Astrocyte (in vitro differentiated cells and primary cell): ENCODE data around the gene FEZF1. TPM values are rescaled to one million over a fixed set of nuclear protein-coding genes. Genes with fewer than 3 reads are reported as not detected.

ENCODE experiments used
- DNase-seq: peaks from one replicate; pipeline ENCODE4 v3.0.0-alpha.2; 2010; ENCODE audit warnings: low read depth
- FAIRE-seq: peaks from 2 replicates; lab custom pipeline; 2011; peaks lifted over from hg19 to GRCh38; lab: Jason Lieb, UNC
- H2AFZ ChIP-seq: 2 replicates; pipeline ENCODE4 v1.6.0; 2012; ENCODE audit warnings: low read depth, low read length, inconsistent platforms
- H3K27ac ChIP-seq: 2 replicates; pipeline ENCODE4 v1.5.1; 2011; ENCODE audit warnings: low read depth, low read length, inconsistent platforms
- H3K27me3 ChIP-seq: 2 replicates; pipeline ENCODE4 v1.6.0; 2011; ENCODE audit warnings: low read length, inconsistent platforms; ENCODE audit not compliant: insufficient read depth
- H3K36me3 ChIP-seq: 2 replicates; pipeline ENCODE4 v1.5.1; 2011; ENCODE audit warnings: low read length, inconsistent platforms; ENCODE audit not compliant: insufficient read depth
- H3K4me1 ChIP-seq: 2 replicates; pipeline ENCODE4 v1.5.1; 2011; ENCODE audit warnings: low read length, inconsistent platforms; ENCODE audit not compliant: insufficient read depth
- H3K4me2 ChIP-seq: 2 replicates; pipeline ENCODE4 v1.6.0; 2012; ENCODE audit warnings: low read length, inconsistent platforms
- H3K4me3 ChIP-seq: 2 replicates; pipeline ENCODE4 v1.5.1; 2011; ENCODE audit warnings: low read depth, mild to moderate bottlenecking, low read length, inconsistent platforms; ENCODE audit not compliant: insufficient read depth
- H3K79me2 ChIP-seq: 2 replicates; pipeline ENCODE4 v1.6.0; 2012; ENCODE audit warnings: mild to moderate bottlenecking, low read length, inconsistent platforms; ENCODE audit not compliant: insufficient read depth
- H3K9ac ChIP-seq: 2 replicates; pipeline ENCODE4 v1.6.0; 2012; ENCODE audit warnings: mild to moderate bottlenecking, low read length, inconsistent platforms
- H3K9me3 ChIP-seq: 2 replicates; pipeline ENCODE4 v1.5.1; 2012; ENCODE audit warnings: low read depth, mild to moderate bottlenecking, low read length, inconsistent platforms; ENCODE audit not compliant: insufficient read depth
- H4K20me1 ChIP-seq: 2 replicates; pipeline ENCODE4 v1.6.0; 2012; ENCODE audit warnings: low read length, inconsistent platforms; ENCODE audit not compliant: insufficient read depth
- H3K27ac Mint-ChIP-seq: one replicate; pipeline ENCODE4 v1.8.0; 2021; ENCODE audit warnings: mild to moderate bottlenecking, mixed read lengths; ENCODE audit not compliant: unreplicated experiment
- H3K27me3 Mint-ChIP-seq: one replicate; pipeline ENCODE4 v1.8.0; 2021; ENCODE audit warnings: low read depth, mixed read lengths; ENCODE audit not compliant: unreplicated experiment
- H3K36me3 Mint-ChIP-seq: one replicate; pipeline ENCODE4 v1.8.0; 2021; ENCODE audit warnings: low read depth, mixed read lengths; ENCODE audit not compliant: unreplicated experiment
- H3K4me1 Mint-ChIP-seq: one replicate; pipeline ENCODE4 v1.8.0; 2021; ENCODE audit warnings: low read depth, mixed read lengths; ENCODE audit not compliant: unreplicated experiment
- H3K4me3 Mint-ChIP-seq: one replicate; pipeline ENCODE4 v1.8.0; 2021; ENCODE audit warnings: mild to moderate bottlenecking, moderate library complexity, mixed read lengths; ENCODE audit not compliant: unreplicated experiment
- H3K9me3 Mint-ChIP-seq: one replicate; pipeline ENCODE4 v1.8.0; 2021; ENCODE audit warnings: mild to moderate bottlenecking, mixed read lengths; ENCODE audit not compliant: unreplicated experiment
- CTCF ChIP-seq: IDR thresholded peaks from 2 replicates; pipeline ENCODE4 v1.5.1; 2011; ENCODE audit warnings: low read depth, mild to moderate bottlenecking, inconsistent platforms, low read length, moderate library complexity; ENCODE audit not compliant: insufficient read depth
- EZH2 ChIP-seq: IDR thresholded peaks from 2 replicates; pipeline ENCODE4 v1.6.1; 2012; ENCODE audit warnings: mild to moderate bottlenecking, low read length, inconsistent platforms; ENCODE audit not compliant: insufficient read depth
- total RNA-seq: library from RNA; stranded (reverse); gene quantifications from 2 replicates; pipeline ENCODE4 v1.2.1, GENCODE V29; 2021

FEZF1 gene
- total RNA-seq, 1 donor from 2014 or later = 0.61 TPM

- Histone ChIP-seq H3K27me3 (peaks cover 3% of the 10 kb centered on the region), H3K4me3 (no peak overlapping the region), H3K27ac (no peak overlapping the region), H3K9me3 (no peaks in the 10 kb centered on the region), H3K9ac (no peak overlapping the region), H3K4me2 (no peak overlapping the region), H3K36me3 (no peaks in the 10 kb centered on the region), H3K79me2 (no peaks in the 10 kb centered on the region), H3K4me1 (no peaks in the 10 kb centered on the region), H2AFZ (no peak overlapping the region), H4K20me1 (no peaks in the 10 kb centered on the region)
- Mint-ChIP-seq H3K36me3 (no peaks in the 10 kb centered on the region), H3K4me1 (no peaks in the 10 kb centered on the region), H3K27ac (no peak overlapping the region), H3K9me3 (no peaks in the 10 kb centered on the region), H3K27me3 (peaks cover 2% of the 10 kb centered on the region), H3K4me3 (no peak overlapping the region)
- no peak for TF ChIP-seq EZH2
- TF ChIP-seq CTCF = no peak
- no peak for FAIRE-seq
- DNase-seq = no peak
Observed at GRCh38 chr7:122329145-122329802, 24.7 kb upstream of the FEZF1 start.

GRCh38 chr7:122327969-122328368 lies 23.4 kb upstream of the FEZF1 start:
- H3K27me3 ChIP-seq = peaks cover 3% of the 10 kb centered on the region
- Mint-ChIP-seq H3K27ac (no peak overlapping the region), H3K4me1 (no peaks in the 10 kb centered on the region), H3K9me3 (no peaks in the 10 kb centered on the region), H3K36me3 (no peaks in the 10 kb centered on the region), H3K4me3 (no peak overlapping the region), H3K27me3 (peaks cover 2% of the 10 kb centered on the region)
- no peak overlapping the region for H3K9ac ChIP-seq
- H3K4me2 ChIP-seq = no peak overlapping the region
- DNase-seq (no peak), FAIRE-seq (no peak)
- no peaks in the 10 kb centered on the region for H3K79me2 ChIP-seq
- no peak overlapping the region for H2AFZ ChIP-seq
- H4K20me1 ChIP-seq = no peaks in the 10 kb centered on the region
- H3K9me3 ChIP-seq = no peaks in the 10 kb centered on the region
- TF ChIP-seq EZH2 (no peak), CTCF (no peak)
- no peak overlapping the region for H3K27ac ChIP-seq
- no peaks in the 10 kb centered on the region for H3K4me1 ChIP-seq
- no peak overlapping the region for H3K4me3 ChIP-seq
- no peaks in the 10 kb centered on the region for H3K36me3 ChIP-seq
